Parathyroid adenoma (tissue), 2 donors: ENCODE measurements around the gene HIGD1B.

Experiments used
- H2AFZ ChIP-seq: fragments of 300-600 bp; sonication (generic); one replicate; pipeline ENCODE4 v1.7.0; 2017; ENCODE audit warnings: antibody characterized with exemption, mild to moderate bottlenecking
- H3K27ac ChIP-seq: fragments of 300-600 bp; sonication (generic); one replicate; pipeline ENCODE4 v1.7.0; 2017
- H3K27me3 ChIP-seq: fragments of 300-600 bp; sonication (generic); one replicate; pipeline ENCODE4 v1.7.0; 2017; ENCODE audit warnings: low read length; ENCODE audit not compliant: control insufficient read depth, insufficient read depth
- H3K36me3 ChIP-seq: fragments of 300-600 bp; sonication (generic); one replicate; pipeline ENCODE4 v1.7.0; 2017; ENCODE audit warnings: low read length; ENCODE audit not compliant: control insufficient read depth, insufficient read depth
- H3K4me1 ChIP-seq: fragments of 300-600 bp; sonication (generic); one replicate; pipeline ENCODE4 v1.7.0; 2017; ENCODE audit warnings: control low read depth
- H3K4me2 ChIP-seq: fragments of 300-600 bp; sonication (generic); one replicate; pipeline ENCODE4 v1.7.0; 2017; ENCODE audit warnings: low read length
- H3K4me3 ChIP-seq: fragments of 300-600 bp; sonication (generic); one replicate; pipeline ENCODE4 v1.7.0; 2017; ENCODE audit warnings: low read depth, low read length
- H3K79me2 ChIP-seq: fragments of 300-600 bp; sonication (generic); one replicate; pipeline ENCODE4 v1.7.0; 2017; ENCODE audit warnings: control low read depth
- H3K9ac ChIP-seq: fragments of 300-600 bp; sonication (generic); one replicate; pipeline ENCODE4 v1.7.0; 2017; ENCODE audit warnings: mild to moderate bottlenecking
- H3K9me3 ChIP-seq: fragments of 300-600 bp; sonication (generic); one replicate; pipeline ENCODE4 v1.7.0; 2017; ENCODE audit warnings: low read length; ENCODE audit not compliant: control insufficient read depth
- TF ChIP-seq, protein P1 (sequence below): fragments of 300-600 bp; sonication (generic); IDR thresholded peaks from one replicate; pipeline ENCODE4 v1.7.0; 2017; ENCODE audit warnings: antibody characterized with exemption, mild to moderate bottlenecking
- donor health status: primary hyperparathyroidism.

The HIGD1B gene

DNA sequence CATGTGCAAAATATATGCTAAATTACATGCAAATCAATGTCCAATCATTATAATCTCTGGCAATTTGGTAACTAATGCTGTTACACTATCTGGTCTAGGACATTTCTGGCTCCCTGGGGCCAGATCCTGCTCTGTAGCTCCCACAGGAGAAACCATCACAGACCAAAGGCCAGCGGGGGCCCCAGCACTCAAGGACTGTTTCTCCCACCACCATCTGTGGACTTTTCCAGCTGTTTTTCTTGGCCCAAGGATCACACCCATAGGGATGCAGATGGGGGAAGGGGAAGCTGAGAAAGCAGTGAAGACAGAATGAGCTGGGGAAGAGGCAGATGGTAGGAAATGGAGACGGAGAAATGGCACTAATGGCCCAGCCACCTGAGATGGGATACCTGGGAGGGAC is at the start of gene HIGD1B:
TSS of gene HIGD1B (plus strand) at position 298 of the 400 bp plus-strand sequence. CDS start 270 bp downstream, outside the sequence.
- TF ChIP-seq, protein P1, sequence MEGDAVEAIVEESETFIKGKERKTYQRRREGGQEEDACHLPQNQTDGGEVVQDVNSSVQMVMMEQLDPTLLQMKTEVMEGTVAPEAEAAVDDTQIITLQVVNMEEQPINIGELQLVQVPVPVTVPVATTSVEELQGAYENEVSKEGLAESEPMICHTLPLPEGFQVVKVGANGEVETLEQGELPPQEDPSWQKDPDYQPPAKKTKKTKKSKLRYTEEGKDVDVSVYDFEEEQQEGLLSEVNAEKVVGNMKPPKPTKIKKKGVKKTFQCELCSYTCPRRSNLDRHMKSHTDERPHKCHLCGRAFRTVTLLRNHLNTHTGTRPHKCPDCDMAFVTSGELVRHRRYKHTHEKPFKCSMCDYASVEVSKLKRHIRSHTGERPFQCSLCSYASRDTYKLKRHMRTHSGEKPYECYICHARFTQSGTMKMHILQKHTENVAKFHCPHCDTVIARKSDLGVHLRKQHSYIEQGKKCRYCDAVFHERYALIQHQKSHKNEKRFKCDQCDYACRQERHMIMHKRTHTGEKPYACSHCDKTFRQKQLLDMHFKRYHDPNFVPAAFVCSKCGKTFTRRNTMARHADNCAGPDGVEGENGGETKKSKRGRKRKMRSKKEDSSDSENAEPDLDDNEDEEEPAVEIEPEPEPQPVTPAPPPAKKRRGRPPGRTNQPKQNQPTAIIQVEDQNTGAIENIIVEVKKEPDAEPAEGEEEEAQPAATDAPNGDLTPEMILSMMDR, result no peak
- no peaks in the 10 kb centered on the region for H3K4me1 ChIP-seq
- H3K4me3 ChIP-seq, result no peak within 1 kb of the TSS
- H3K36me3 ChIP-seq, result no peaks in the 10 kb centered on the region
- no peak within 1 kb of the TSS for H3K27ac ChIP-seq
- H3K9ac ChIP-seq, result no peak within 1 kb of the TSS
- no peak within 1 kb of the TSS for H3K4me2 ChIP-seq
- no peaks in the 10 kb centered on the region for H3K79me2 ChIP-seq
- no peaks in the 10 kb centered on the region for H3K27me3 ChIP-seq
- no peak within 1 kb of the TSS for H2AFZ ChIP-seq
- no peaks in the 10 kb centered on the region for H3K9me3 ChIP-seq

DNA sequence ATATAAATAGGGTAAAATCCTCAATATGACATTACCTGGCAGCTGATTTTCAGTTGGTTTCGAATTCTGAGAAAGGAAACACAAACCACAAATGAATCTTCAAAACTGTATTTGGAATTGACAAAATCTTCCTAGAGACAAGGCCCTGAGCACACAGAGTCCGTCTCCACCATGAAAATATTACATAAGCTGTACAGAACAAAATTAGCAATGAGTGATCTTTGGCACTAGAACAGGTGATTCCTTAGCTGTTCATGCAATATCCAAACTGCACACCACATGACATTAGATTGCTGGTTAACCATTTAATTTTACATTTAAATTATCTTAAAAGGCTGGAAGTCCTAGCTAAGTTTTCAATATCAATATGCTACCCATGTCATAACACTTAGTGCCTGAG is 49.3 kb upstream of the HIGD1B start:
- no peak overlapping the region for H3K27ac ChIP-seq

DNA sequence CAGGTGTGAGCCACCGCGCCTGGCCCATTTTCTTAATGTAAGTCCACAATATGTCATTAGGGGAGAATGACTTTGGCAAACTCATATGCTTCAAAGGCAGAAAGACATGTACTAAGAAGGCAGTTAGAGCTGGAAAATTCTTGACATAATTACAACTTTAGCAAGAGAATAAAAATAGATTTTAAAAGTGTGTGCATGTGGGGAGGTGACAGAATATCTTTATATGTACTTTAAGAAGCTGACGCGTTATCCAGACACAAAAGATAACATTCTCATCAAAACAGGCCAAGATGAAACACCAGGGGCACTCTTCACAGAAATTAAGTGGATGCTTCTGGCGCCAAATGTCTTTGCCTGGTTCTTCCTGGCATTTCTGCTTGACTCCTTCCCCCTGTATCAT is 45.8 kb upstream of the HIGD1B start:
- Histone ChIP-seq H3K9me3 (no peaks in the 10 kb centered on the region), H3K9ac (no peak overlapping the region), H3K27ac (no peak overlapping the region), H3K4me2 (no peak overlapping the region), H3K4me3 (no peak overlapping the region), H3K27me3 (no peaks in the 10 kb centered on the region), H3K36me3 (no peaks in the 10 kb centered on the region), H3K4me1 (no peaks in the 10 kb centered on the region), H2AFZ (no peak overlapping the region), H3K79me2 (no peaks in the 10 kb centered on the region)
- TF ChIP-seq, protein P1, result no peak

More for the DNA sequence above, 49.3 kb upstream of the HIGD1B start:
- Histone ChIP-seq H3K36me3 (no peaks in the 10 kb centered on the region), H3K4me2 (no peak overlapping the region), H3K9me3 (no peaks in the 10 kb centered on the region), H3K79me2 (no peaks in the 10 kb centered on the region), H2AFZ (no peak overlapping the region), H3K4me3 (no peak overlapping the region), H3K9ac (no peak overlapping the region), H3K4me1 (no peaks in the 10 kb centered on the region), H3K27me3 (no peaks in the 10 kb centered on the region)
- TF ChIP-seq, protein P1, result no peak

DNA sequence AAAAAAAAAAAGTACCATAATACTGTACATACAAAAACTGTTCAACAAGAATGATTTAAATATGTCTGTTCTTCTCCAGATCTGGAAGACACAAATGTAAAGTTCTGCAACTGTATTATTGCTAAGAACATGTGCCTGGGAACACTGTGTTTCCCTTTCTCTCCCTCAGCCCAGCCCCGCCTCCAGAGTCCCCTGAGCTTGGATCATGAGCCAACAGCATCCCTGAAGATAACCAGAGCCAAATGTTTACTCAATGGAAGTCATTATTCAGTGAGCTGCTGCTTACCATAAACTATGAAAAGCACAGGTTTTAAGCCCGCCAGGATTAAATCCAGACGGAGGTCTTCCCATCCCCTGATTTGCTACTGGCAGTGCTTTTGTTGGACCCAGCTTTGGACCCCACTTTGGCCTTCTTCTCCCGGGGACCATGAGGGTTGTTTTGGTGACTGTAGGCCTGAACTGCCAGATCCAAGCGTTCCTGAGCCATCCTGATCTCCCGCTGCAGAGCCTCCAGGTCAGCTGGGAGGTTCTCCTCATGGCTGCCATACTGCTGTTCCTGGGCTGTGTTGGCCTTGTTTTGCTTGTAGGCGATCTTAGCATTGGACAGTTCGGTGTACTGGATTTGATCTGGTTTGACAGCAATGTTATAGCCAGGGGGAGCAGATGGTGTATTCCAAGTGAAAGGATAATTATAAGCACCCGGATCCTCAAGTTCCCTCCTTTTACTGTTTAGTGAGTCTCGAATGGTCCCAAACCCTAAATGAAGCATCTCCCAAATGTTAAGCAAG is 43.2 kb upstream of the HIGD1B start:
- Histone ChIP-seq H3K4me1 (no peaks in the 10 kb centered on the region), H3K79me2 (no peaks in the 10 kb centered on the region), H2AFZ (no peak overlapping the region), H3K36me3 (no peaks in the 10 kb centered on the region), H3K27ac (no peak overlapping the region), H3K4me2 (no peak overlapping the region), H3K9ac (no peak overlapping the region), H3K9me3 (no peaks in the 10 kb centered on the region), H3K27me3 (no peaks in the 10 kb centered on the region), H3K4me3 (no peak overlapping the region)
- TF ChIP-seq, protein P1, result no peak
